ENCODE results near the gene SAMD14. TPM values are rescaled to one million over a fixed set of nuclear protein-coding genes. Genes with fewer than 3 reads are reported as not detected.
A peak's percentile ranks its signal among the peaks of the same experiment; 100 is the strongest.

SAMD14 gene
- total and polyA plus RNA-seq, 10 of the 15 experiments (the other 5 are each of a cell fraction or from before 2014, with no cell fraction given), result 0.06 to 1.7 (median 0.25) TPM; not detected in 3

GRCh38 chr17:50163843-50164696 lies 34.1 kb upstream of the SAMD14 start:
- H3K27ac ChIP-seq (ENCODE audit: control insufficient read depth, insufficient read depth), result no peak overlapping the region
- ChIA-PET CTCF (interaction anchor here (0.8 to 17.0 kb wide), 14 partner anchors 8 to 133 kb away, joined by 3 to 514 read pairs (median 7); partner anchors contain the start of gene PDK2), POLR2A (interaction anchor here (0.6 to 2.8 kb wide), 8 partner anchors 10 to 162 kb away, joined by 3 to 18 read pairs (median 4); no protein-coding TSS in a partner anchor), SMC1A (ENCODE audit: uncharacterized antibody, unreplicated experiment) (interaction anchor here (0.7 to 1.5 kb wide), 12 partner anchors 9 to 134 kb away, joined by 3 to 9 read pairs (median 5); partner anchors contain the start of gene PDK2), RAD21 (ENCODE audit: unreplicated experiment) (interaction anchor here (0.7 to 1.5 kb wide), 14 partner anchors 9 to 133 kb away, joined by 3 to 11 read pairs (median 4); no protein-coding TSS in a partner anchor)
- FAIRE-seq (no peak), ATAC-seq (peak; percentile 59), DNase-seq (ENCODE audit: low read depth, low spot score) (peak; percentile 56)
- intact Hi-C loops (cut with micrococcal nuclease; ENCODE audit: unreplicated experiment) (no loop called here), in situ Hi-C loops (cut with MboI) (loop anchor here (5.0 kb wide), 1 partner anchor 33 kb away; no protein-coding TSS in a partner anchor)
- H3K4me1 ChIP-seq (ENCODE audit: control insufficient read depth, insufficient read depth, low read length), result peaks cover 26% of the 10 kb centered on the region
- no TSS peak for BruUV-seq (replicated peaks)
- no peaks in the 10 kb centered on the region for H3K27me3 ChIP-seq (replicated peaks in 1 of 2; ENCODE audit: control insufficient read depth in 2 of 2, insufficient read depth in 2 of 2, low read length in 1 of 2)
- H3K9me3 ChIP-seq (replicated peaks; ENCODE audit: control insufficient read depth, insufficient read depth, low read length), result no peaks in the 10 kb centered on the region
- no peaks in the 10 kb centered on the region for H4K20me1 ChIP-seq (ENCODE audit: control insufficient read depth, insufficient read depth)
- no peak overlapping the region; the same call in 1 of the 2 replicates for H2AFZ ChIP-seq (ENCODE audit: control insufficient read depth, low read depth, low read length)
- H3K4me3 ChIP-seq, result no peak overlapping the region
- no peaks in the 10 kb centered on the region for H3K79me2 ChIP-seq (ENCODE audit: control insufficient read depth, insufficient read depth, low read length)
- peak overlapping the region; percentile 8; the same call in 1 of the 2 replicates for H3K9ac ChIP-seq (ENCODE audit: control insufficient read depth, insufficient read depth, low read length)
- WGBS (ENCODE audit: insufficient coverage, insufficient replicate concordance, low lambda C conversion rate, missing lambda C conversion rate), result 58% methylated on average over 11 of the region's 11 CpGs
- peak overlapping the region; percentile 41; the same call in 1 of the 2 replicates for H3K4me2 ChIP-seq (ENCODE audit: control insufficient read depth, insufficient read depth)
- H3K36me3 ChIP-seq (ENCODE audit: control insufficient read depth in 2 of 2, insufficient read depth in 2 of 2, low read length in 1 of 2), result no peaks in the 10 kb centered on the region
- TF ChIP-seq IKZF1 (conservative IDR thresholded peaks at IDR 0.05) (peak; percentile 73), NR2F1 (conservative IDR thresholded peaks at IDR 0.05) (peak; percentile 56), WRNIP1 (IDR thresholded peaks at IDR 0.05; ENCODE audit: borderline replicate concordance, low read depth, low read length) (peak; percentile 93; the same call in 1 of the 2 replicates), MEF2A (IDR thresholded peaks at IDR 0.05; ENCODE audit: insufficient read depth, low read depth, low read length) (peak; percentile 97), FOS (IDR thresholded peaks at IDR 0.05; ENCODE audit: borderline replicate concordance, extremely low read depth, insufficient read length) (no peak), IKZF2 (IDR thresholded peaks at IDR 0.05) (peak; percentile 66; a peak in 2 of 4 replicates), STAT1 (conservative IDR thresholded peaks at IDR 0.05) (no peak), ASH2L (IDR thresholded peaks at IDR 0.05; ENCODE audit: borderline replicate concordance, low read depth) (no peak), GATAD2B (conservative IDR thresholded peaks at IDR 0.05; ENCODE audit: low read depth) (0 out of 2 replicates have a peak, but pooled peaks have one; percentile 63), USF1 (IDR thresholded peaks at IDR 0.05; ENCODE audit: borderline replicate concordance, extremely low read length, insufficient read depth, low read depth, low read length) (no peak), SP1 (IDR thresholded peaks at IDR 0.05; ENCODE audit: low read depth, low read length) (peak; percentile 35), RAD51 (IDR thresholded peaks at IDR 0.05) (peak; percentile 48), ESRRA (IDR thresholded peaks at IDR 0.05; ENCODE audit: low read length) (no peak), RELB (IDR thresholded peaks at IDR 0.05; ENCODE audit: low read depth) (peak; percentile 84), CREB1 (IDR thresholded peaks at IDR 0.05; ENCODE audit: low read depth) (0 out of 2 replicates have a peak, but pooled peaks have one; percentile 21), BHLHE40 (IDR thresholded peaks at IDR 0.05; ENCODE audit: borderline replicate concordance in 1 of 2, low read depth in 2 of 2, low read length in 1 of 2) (peak in 1 of 2 experiments; percentile 68; a peak in 1 of 4 replicates), TARDBP (IDR thresholded peaks at IDR 0.05; ENCODE audit: borderline replicate concordance) (no peak), MTA2 (IDR thresholded peaks at IDR 0.05; ENCODE audit: low read depth) (0 out of 2 replicates have a peak, but pooled peaks have one; percentile 35), RB1 (IDR thresholded peaks at IDR 0.05; ENCODE audit: borderline replicate concordance) (no peak), NBN (IDR thresholded peaks at IDR 0.05) (peak; percentile 60; the same call in 1 of the 2 replicates), EGR1 (IDR thresholded peaks at IDR 0.05; ENCODE audit: borderline replicate concordance in 1 of 2, low read depth in 2 of 2, low read length in 2 of 2) (peak in 1 of 2 experiments; percentile 90; a peak in 2 of 3 replicates)

All from GM12878 (cell line).